HEK293 (cell line): ENCODE results near the gene MACROD1.

Experiments
- CTCF ChIA-PET: fragments of 350-600 bp; formaldehyde crosslinking; extraction: SDS; loops from one replicate; lab custom pipeline; 2021; ENCODE audit warnings: antibody characterized with exemption; lab: Yijun Ruan, JAX
- POLR2A ChIA-PET: fragments of 300-600 bp; formaldehyde crosslinking; extraction: SDS; loops from one replicate; lab custom pipeline; 2020; ENCODE audit warnings: antibody characterized with exemption, inconsistent platforms; lab: Yijun Ruan, JAX
- H3K27ac ChIP-seq: fragments of 200-500 bp; sonication (Bioruptor generic); 2 replicates; pipeline ENCODE4 v1.5.1; 2014; ENCODE audit warnings: low read depth, low read length, control low read depth, inconsistent platforms; ENCODE audit errors: extremely low read depth
- H3K36me3 ChIP-seq, 2 experiments: fragments of 200-500 bp in 1 of 2; sonication (Bioruptor generic) in 1 of 2; 1 replicate in 1 of 2; 2 replicates in 1 of 2; pipeline ENCODE4 v1.5.1; 2014 to 2017; ENCODE audit warnings: inconsistent platforms in 2 of 2, low read length in 2 of 2; ENCODE audit not compliant: control insufficient read depth in 2 of 2, insufficient read depth in 1 of 2
- H3K4me1 ChIP-seq: fragments of 200-500 bp; sonication (Bioruptor generic); 2 replicates; pipeline ENCODE4 v1.5.1; 2014; ENCODE audit warnings: mild to moderate bottlenecking, low read length, inconsistent platforms; ENCODE audit not compliant: control insufficient read depth, insufficient read depth
- H3K4me3 ChIP-seq: 2 replicates; pipeline ENCODE4 v1.5.1; 2011; ENCODE audit warnings: low read depth, mild to moderate bottlenecking, control low read depth, low read length, moderate library complexity
- H3K9me3 ChIP-seq: fragments of 200-500 bp; sonication (Bioruptor generic); 2 replicates; pipeline ENCODE4 v1.5.1; 2014; ENCODE audit warnings: low read depth, low read length, inconsistent platforms; ENCODE audit not compliant: control insufficient read depth, insufficient read depth
- ATF2 ChIP-seq: fragments of 450-650 bp; formaldehyde crosslinking; IDR thresholded peaks from 2 replicates; pipeline ENCODE4 v1.5.1; 2016; ENCODE audit warnings: missing biosample characterization, missing genetic modification characterization, low read depth
- ELK4 ChIP-seq: IDR thresholded peaks from 2 replicates; pipeline ENCODE4 v1.6.1; 2011; ENCODE audit warnings: mild to moderate bottlenecking, low read depth, low read length, borderline replicate concordance
- GLIS1 ChIP-seq: fragments of 450-650 bp; formaldehyde crosslinking; IDR thresholded peaks from 2 replicates; pipeline ENCODE4 v1.5.1; 2016; ENCODE audit warnings: missing biosample characterization, missing genetic modification characterization
- GLIS2 ChIP-seq: fragments of 450-650 bp; formaldehyde crosslinking; IDR thresholded peaks from 2 replicates; pipeline ENCODE4 v1.5.1; 2016; ENCODE audit warnings: missing biosample characterization, missing genetic modification characterization
- MZF1 ChIP-seq: fragments of 450-650 bp; formaldehyde crosslinking; IDR thresholded peaks from 2 replicates; pipeline ENCODE4 v1.5.1; 2017; ENCODE audit warnings: missing biosample characterization, missing genetic modification characterization, borderline replicate concordance
- OSR2 ChIP-seq: fragments of 450-650 bp; formaldehyde crosslinking; IDR thresholded peaks from 2 replicates; pipeline ENCODE4 v1.5.1; 2016; ENCODE audit warnings: missing biosample characterization, missing genetic modification characterization
- PRDM1 ChIP-seq: fragments of 450-650 bp; formaldehyde crosslinking; IDR thresholded peaks from 2 replicates; pipeline ENCODE4; 2016; ENCODE audit warnings: missing biosample characterization, missing genetic modification characterization
- REST ChIP-seq: fragments of 450-650 bp; formaldehyde crosslinking; IDR thresholded peaks from 2 replicates; pipeline ENCODE4 v1.5.1; 2016; ENCODE audit warnings: missing biosample characterization, missing genetic modification characterization
- TRIM28 ChIP-seq: IDR thresholded peaks from 2 replicates; pipeline ENCODE4 v1.6.1; 2011; ENCODE audit warnings: low read length, control low read depth, borderline replicate concordance
- ZBTB17 ChIP-seq: fragments of 450-650 bp; formaldehyde crosslinking; IDR thresholded peaks from 2 replicates; pipeline ENCODE4 v1.5.1; 2016; ENCODE audit warnings: missing biosample characterization, missing genetic modification characterization
- ZBTB7A ChIP-seq: fragments of 450-650 bp; formaldehyde crosslinking; IDR thresholded peaks from 2 replicates; pipeline ENCODE4 v1.5.1; 2016; ENCODE audit warnings: low read depth, missing biosample characterization, missing genetic modification characterization
- ZFHX2 ChIP-seq: fragments of 450-650 bp; formaldehyde crosslinking; conservative IDR thresholded peaks from 2 replicates; pipeline ENCODE4 v1.5.1; 2016; ENCODE audit warnings: missing biosample characterization, missing genetic modification characterization
- ZIC2 ChIP-seq: fragments of 450-650 bp; formaldehyde crosslinking; IDR thresholded peaks from 2 replicates; pipeline ENCODE4 v1.5.1; 2016; ENCODE audit warnings: missing biosample characterization, missing genetic modification characterization
- ZNF423 ChIP-seq: fragments of 450-650 bp; formaldehyde crosslinking; IDR thresholded peaks from 2 replicates; pipeline ENCODE4 v1.5.1; 2016; ENCODE audit warnings: missing biosample characterization, missing genetic modification characterization
- ZNF510 ChIP-seq: fragments of 450-650 bp; formaldehyde crosslinking; IDR thresholded peaks from 2 replicates; pipeline ENCODE4 v1.5.1; 2018; ENCODE audit warnings: mild to moderate bottlenecking, missing genetic modification characterization, missing biosample characterization; ENCODE audit not compliant: insufficient replicate concordance
- ZNF530 ChIP-seq: fragments of 450-650 bp; formaldehyde crosslinking; IDR thresholded peaks from 2 replicates; pipeline ENCODE4 v1.5.1; 2016; ENCODE audit warnings: low read depth, missing biosample characterization, missing genetic modification characterization
- ZNF777 ChIP-seq: fragments of 450-650 bp; formaldehyde crosslinking; IDR thresholded peaks from 2 replicates; pipeline ENCODE4 v1.5.1; 2017; ENCODE audit warnings: missing biosample characterization, missing genetic modification characterization, borderline replicate concordance
- ZSCAN23 ChIP-seq: fragments of 450-650 bp; formaldehyde crosslinking; IDR thresholded peaks from 2 replicates; pipeline ENCODE4 v1.5.1; 2016; ENCODE audit warnings: missing biosample characterization, missing genetic modification characterization
- TF ChIP-seq, protein P1 (sequence below): fragments of 450-650 bp; formaldehyde crosslinking; IDR thresholded peaks from 2 replicates; pipeline ENCODE4; 2016; ENCODE audit warnings: missing biosample characterization, missing genetic modification characterization
- TF ChIP-seq, protein P2 (sequence below): fragments of 450-650 bp; formaldehyde crosslinking; IDR thresholded peaks from 2 replicates; pipeline ENCODE4 v1.5.1; 2017; ENCODE audit warnings: missing biosample characterization, mild to moderate bottlenecking, missing genetic modification characterization, moderate library complexity

The MACROD1 gene

GRCh38 chr11:64151337-64151736 lies 14.6 kb downstream of the MACROD1 start:
- TF ChIP-seq ZNF777 (tag by site-specific recombination) = no peak
- TF ChIP-seq ELK4 = no peak
- TF ChIP-seq ZBTB7A (tag by site-specific recombination) = no peak
- TF ChIP-seq REST (tag by site-specific recombination) = no peak
- TF ChIP-seq, protein P1, sequence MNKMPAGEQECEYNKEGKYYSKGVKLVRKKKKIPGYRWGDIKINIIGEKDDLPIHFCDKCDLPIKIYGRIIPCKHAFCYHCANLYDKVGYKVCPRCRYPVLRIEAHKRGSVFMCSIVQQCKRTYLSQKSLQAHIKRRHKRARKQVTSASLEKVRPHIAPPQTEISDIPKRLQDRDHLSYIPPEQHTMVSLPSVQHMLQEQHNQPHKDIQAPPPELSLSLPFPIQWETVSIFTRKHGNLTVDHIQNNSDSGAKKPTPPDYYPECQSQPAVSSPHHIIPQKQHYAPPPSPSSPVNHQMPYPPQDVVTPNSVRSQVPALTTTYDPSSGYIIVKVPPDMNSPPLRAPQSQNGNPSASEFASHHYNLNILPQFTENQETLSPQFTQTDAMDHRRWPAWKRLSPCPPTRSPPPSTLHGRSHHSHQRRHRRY (tag by site-specific recombination) = no peak
- no peak for TF ChIP-seq ATF2 (tag by site-specific recombination)
- TF ChIP-seq ZNF530 = no peak
- TF ChIP-seq MZF1 (tag by site-specific recombination) = no peak
- no peak for TF ChIP-seq TRIM28
- TF ChIP-seq PRDM1 (tag by site-specific recombination) = no peak
- no peaks in the 10 kb centered on the region for H3K36me3 ChIP-seq
- no peaks in the 10 kb centered on the region for H3K4me1 ChIP-seq
- ChIA-PET POLR2A (no interaction called here), CTCF (interaction anchor here (0.7 to 8.9 kb wide), 9 partner anchors 12 to 819 kb away, joined by 3 to 70 read pairs (median 4); partner anchors contain the start of gene MARK2)
- H3K27ac ChIP-seq = no peak overlapping the region
- H3K4me3 ChIP-seq = no peak overlapping the region
- H3K9me3 ChIP-seq = no peaks in the 10 kb centered on the region

DNA sequence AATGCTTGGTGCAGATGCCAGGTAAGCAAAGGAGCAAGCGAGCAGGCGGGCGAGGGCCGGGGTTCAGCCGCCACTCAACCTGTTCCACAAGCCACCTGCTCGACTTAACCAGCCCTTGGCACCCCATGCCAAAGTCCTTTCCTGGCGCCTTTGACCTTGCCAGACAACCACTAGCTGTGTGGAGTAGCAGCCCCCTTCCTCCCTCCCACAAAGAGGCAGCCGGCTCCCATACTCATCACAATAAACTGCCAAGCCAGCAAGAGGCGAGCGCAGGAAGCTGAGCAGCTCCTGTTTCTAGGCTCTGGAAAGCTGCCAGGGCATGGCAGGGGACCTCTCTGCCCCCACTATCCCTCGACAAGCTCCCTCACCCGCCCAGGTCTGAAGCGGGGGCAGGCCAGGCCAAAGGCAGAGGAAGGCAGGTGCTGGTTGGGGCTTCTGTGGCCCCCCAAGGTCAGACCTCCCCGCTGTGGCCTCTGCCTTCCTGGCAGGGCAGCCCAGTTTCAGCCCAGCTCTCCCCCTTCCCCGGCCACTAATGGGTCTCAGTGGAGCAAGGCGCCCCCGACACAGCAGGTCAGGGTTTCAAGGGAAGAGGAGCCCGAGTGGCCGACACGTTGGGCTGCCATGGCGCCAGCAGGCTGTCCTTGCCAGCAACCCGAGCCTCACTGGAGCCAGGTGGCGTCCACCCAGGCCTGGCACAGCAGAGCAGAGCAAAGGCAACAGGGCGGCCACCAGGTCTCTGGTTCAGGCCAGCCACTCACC lies 15.3 kb downstream of the MACROD1 start:
- Histone ChIP-seq H3K4me1 (no peaks in the 10 kb centered on the region), H3K4me3 (no peak overlapping the region), H3K36me3 (no peaks in the 10 kb centered on the region), H3K9me3 (no peaks in the 10 kb centered on the region), H3K27ac (no peak overlapping the region)
- CTCF ChIA-PET = interaction anchor here (0.6 to 8.9 kb wide), 12 partner anchors 13 to 496 kb away, joined by 3 to 70 read pairs (median 5); partner anchors contain the start of gene MARK2
- TF ChIP-seq ZIC2 (tag by site-specific recombination) (peak; percentile 73), ZBTB17 (tag by site-specific recombination) (no peak), ZSCAN23 (tag by site-specific recombination) (no peak), ZFHX2 (tag by site-specific recombination) (peak; percentile 34; the same call in 1 of the 2 replicates), GLIS2 (tag by site-specific recombination) (peak; percentile 43; the same call in 1 of the 2 replicates), ZNF423 (0 out of 2 replicates have a peak, but pooled peaks have one; percentile 10), ZNF510 (tag by site-specific recombination) (no peak), OSR2 (tag by site-specific recombination) (peak; percentile 12; the same call in 1 of the 2 replicates), GLIS1 (peak; percentile 54)
- TF ChIP-seq, protein P2, sequence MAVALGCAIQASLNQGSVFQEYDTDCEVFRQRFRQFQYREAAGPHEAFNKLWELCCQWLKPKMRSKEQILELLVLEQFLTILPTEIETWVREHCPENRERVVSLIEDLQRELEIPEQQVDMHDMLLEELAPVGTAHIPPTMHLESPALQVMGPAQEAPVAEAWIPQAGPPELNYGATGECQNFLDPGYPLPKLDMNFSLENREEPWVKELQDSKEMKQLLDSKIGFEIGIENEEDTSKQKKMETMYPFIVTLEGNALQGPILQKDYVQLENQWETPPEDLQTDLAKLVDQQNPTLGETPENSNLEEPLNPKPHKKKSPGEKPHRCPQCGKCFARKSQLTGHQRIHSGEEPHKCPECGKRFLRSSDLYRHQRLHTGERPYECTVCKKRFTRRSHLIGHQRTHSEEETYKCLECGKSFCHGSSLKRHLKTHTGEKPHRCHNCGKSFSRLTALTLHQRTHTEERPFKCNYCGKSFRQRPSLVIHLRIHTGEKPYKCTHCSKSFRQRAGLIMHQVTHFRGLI (tag by site-specific recombination) = no peak
- POLR2A ChIA-PET = interaction anchor here (0.7 kb wide), 1 partner anchor 151 kb away, joined by 3 read pairs; no protein-coding TSS in a partner anchor
